ENCODE measurements around the gene HOXD4.
A peak's percentile ranks its signal among the peaks of the same experiment; 100 is the strongest.

HOXD4 gene

DNA sequence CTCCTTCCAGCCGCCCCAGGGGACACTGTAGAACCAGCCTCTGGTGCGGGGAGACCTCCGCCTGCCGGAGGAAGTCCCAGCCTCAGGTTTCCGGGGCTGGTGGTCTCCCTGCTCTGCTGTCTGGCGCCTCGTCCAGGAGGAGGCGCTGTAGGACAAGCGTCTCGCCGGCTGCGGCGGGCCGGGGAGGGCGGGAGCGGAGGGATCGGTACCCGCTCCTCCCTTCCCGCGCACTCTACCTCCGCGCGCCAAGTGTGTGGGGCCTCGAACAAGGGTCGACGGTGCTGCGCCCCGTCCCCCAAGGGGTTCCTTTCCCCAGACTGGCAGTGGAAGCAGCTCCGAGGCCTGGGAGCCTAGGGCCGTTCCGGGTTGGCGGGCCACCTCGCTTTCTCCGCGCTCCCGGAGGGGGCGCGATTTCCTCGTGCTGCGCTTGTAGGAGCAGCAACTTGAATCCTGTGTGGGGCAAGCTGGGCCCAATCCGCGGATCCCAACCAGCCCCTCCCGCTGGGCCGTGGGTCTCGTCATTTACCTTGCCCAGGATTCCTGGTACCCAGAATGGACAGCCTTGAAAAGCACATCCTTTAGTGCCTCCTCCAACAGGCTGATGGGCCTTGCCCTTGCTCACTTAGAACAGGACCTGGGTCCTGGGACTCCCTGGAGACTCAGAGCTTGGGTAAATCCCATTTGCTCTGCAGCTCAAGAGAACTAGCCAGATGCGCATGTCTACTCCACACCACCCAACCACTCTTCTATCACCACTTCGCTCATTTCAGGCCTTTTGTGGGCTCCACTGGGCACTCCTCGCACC lies 10.6 kb upstream of the HOXD4 start:
- in situ Hi-C loops (cut with MboI; ENCODE audit: low pct_unique_long_range_greater_than_20kb, low sequenced_read_pairs, unreplicated experiment), result loop anchor here (10.0 kb wide), 1 partner anchor 314 kb away; no protein-coding TSS in a partner anchor
- TF ChIP-seq, protein P1, sequence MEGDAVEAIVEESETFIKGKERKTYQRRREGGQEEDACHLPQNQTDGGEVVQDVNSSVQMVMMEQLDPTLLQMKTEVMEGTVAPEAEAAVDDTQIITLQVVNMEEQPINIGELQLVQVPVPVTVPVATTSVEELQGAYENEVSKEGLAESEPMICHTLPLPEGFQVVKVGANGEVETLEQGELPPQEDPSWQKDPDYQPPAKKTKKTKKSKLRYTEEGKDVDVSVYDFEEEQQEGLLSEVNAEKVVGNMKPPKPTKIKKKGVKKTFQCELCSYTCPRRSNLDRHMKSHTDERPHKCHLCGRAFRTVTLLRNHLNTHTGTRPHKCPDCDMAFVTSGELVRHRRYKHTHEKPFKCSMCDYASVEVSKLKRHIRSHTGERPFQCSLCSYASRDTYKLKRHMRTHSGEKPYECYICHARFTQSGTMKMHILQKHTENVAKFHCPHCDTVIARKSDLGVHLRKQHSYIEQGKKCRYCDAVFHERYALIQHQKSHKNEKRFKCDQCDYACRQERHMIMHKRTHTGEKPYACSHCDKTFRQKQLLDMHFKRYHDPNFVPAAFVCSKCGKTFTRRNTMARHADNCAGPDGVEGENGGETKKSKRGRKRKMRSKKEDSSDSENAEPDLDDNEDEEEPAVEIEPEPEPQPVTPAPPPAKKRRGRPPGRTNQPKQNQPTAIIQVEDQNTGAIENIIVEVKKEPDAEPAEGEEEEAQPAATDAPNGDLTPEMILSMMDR (IDR thresholded peaks at IDR 0.05; ENCODE audit: extremely low read depth, insufficient read depth, missing control alignments), result peak; percentile 99
- DNase-seq (ENCODE audit: low spot score), result peak; percentile 95

DNA sequence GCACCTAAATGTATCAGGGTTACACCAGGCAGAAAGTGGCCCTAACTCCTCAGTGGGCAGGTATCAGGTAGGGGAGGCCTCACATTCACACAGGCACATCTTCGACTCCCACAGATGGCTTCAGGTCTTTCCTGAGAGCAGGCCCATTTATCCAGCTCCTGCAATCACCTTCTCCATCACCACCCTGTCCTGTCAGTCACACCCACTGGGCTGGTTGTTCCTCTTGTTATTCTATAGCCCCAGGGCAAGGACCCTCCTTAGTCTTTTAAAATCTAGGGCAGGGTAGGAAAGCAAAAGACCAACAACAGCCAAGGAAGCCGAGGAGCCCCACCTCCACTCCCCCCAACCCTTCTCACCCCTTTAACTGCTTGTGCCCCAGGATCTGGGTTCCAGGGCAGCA lies 9.1 kb upstream of the HOXD4 start:
- in situ Hi-C loops (cut with MboI; ENCODE audit: low pct_unique_long_range_greater_than_20kb, low sequenced_read_pairs, unreplicated experiment), result loop anchor here (10.0 kb wide), 1 partner anchor 313 kb away; no protein-coding TSS in a partner anchor
- DNase-seq (ENCODE audit: low spot score), result no peak
- TF ChIP-seq, protein P1 (IDR thresholded peaks at IDR 0.05; ENCODE audit: extremely low read depth, insufficient read depth, missing control alignments), result no peak

DNA sequence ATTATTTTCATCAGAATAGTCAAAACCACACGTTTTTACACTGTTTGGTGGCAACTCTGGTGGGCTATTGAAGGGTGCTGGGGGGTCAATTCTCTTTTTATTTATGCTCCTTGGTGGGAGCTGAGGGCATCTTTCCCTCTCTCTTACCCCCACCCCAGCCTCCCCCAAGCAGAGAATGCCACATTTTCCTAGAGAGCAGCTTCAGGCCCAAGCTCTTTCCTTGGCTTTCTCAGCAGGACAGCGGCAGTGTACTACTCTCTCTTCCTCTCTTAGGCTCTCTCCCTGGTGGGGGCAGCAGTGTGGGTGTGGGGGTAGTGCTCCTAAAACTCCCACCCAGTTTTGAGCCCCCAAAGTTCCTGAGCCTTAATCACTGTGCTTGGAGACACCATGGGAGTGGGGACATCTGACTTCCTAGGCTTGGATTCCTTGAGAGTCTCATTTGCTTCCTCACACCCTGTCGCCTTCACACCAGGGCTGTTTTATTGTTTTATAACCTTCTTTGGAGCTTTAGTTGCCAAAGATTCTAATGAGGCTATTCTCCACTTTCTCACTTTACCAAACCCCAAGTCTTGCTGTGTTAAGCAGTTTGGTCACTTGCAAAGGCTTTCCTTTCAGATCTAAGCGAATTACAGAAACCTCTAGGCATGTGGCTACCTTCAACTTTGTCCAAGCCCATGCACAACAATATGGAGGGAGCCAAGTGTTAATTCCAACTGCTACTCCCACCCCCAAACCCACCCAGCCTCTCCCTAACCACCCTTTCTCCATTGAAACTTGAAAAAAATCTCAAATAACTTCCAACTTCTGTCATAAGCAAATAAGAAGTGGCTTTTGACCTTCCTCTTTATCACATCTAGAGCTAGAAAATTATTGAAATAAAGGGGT lies 6.0 kb upstream of the HOXD4 start:
- TF ChIP-seq, protein P1 (IDR thresholded peaks at IDR 0.05; ENCODE audit: extremely low read depth, insufficient read depth, missing control alignments), result no peak
- in situ Hi-C loops (cut with MboI; ENCODE audit: low pct_unique_long_range_greater_than_20kb, low sequenced_read_pairs, unreplicated experiment), result loop anchor here (10.0 kb wide), 1 partner anchor 309 kb away; no protein-coding TSS in a partner anchor

DNA sequence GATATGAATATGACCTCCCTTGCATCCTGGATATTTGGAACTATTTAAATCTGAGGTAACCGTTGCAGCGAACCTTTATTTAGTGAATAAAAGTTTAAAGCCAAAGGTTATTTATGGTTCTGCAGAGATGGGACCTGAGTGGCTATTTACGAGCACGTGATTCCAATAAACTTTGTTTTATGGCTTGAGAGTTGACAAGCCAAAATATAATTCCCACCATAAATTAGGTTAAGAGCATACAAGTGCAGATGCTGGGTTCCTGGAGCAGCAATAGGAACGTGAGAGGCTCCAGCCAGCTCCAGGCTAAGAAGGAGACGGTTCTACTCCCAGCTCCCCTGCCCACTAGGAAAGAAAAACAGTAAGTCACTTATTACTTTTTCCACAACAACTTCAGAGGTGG lies 5.2 kb upstream of the HOXD4 start:
- no peak for DNase-seq (ENCODE audit: low spot score)
- in situ Hi-C loops (cut with MboI; ENCODE audit: low pct_unique_long_range_greater_than_20kb, low sequenced_read_pairs, unreplicated experiment), result loop anchor here (10.0 kb wide), 1 partner anchor 309 kb away; no protein-coding TSS in a partner anchor
- TF ChIP-seq, protein P1 (IDR thresholded peaks at IDR 0.05; ENCODE audit: extremely low read depth, insufficient read depth, missing control alignments), result no peak

More for the DNA sequence above, 6.0 kb upstream of the HOXD4 start:
- no peak for DNase-seq (ENCODE audit: low spot score)

DNA sequence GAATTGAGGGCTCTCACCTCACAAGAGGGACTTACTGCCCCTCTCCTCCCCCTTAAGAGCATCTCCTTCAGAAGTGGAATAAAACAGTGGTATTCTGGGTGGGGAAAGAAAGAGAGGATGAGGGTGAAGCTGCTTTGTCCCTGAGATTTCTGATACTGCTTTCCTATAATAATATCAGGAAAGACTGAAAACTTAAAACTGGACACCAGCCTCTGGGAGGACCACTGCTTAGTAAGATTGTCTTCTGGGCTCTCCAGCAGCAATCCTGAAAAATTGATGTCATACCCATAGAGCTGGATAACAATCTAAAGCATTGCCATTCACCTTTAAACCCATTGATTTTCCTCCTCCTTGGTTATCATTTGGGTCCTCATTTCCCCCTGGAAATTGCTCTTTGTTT lies 4.7 kb upstream of the HOXD4 start:
- DNase-seq (ENCODE audit: low spot score), result no peak
- TF ChIP-seq, protein P1 (IDR thresholded peaks at IDR 0.05; ENCODE audit: extremely low read depth, insufficient read depth, missing control alignments), result no peak
- in situ Hi-C loops (cut with MboI; ENCODE audit: low pct_unique_long_range_greater_than_20kb, low sequenced_read_pairs, unreplicated experiment), result loop anchor here (10.0 kb wide), 1 partner anchor 308 kb away; no protein-coding TSS in a partner anchor

DNA sequence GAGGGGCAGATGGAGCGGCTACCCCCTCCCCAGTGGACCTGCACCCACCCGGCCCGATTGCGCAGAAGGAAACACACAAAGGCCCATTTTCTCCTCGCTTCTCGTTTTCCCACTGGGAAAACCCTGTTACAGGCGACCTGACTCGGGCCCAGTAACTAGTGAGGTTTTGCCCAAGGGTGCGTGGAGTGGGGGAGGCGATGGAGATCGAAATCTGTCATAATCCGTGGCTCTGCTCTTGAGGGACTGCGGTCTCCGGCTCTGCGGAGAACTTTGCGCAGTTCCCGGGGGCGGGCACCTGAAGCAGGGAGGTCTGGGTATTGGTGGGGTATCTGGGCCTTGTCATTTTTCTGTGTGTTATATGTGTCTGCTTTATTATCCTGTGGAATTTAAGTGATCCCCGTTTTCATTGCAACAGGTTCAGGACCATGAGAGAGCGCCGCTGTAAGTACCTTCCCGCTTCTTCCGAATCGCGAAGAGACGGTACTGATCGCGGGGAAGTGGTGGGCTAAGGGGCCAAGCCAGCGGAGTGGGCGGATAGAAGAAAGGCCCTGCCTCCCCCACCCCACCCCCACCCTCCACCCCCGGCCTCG lies 4.0 kb upstream of the HOXD4 start:
- DNase-seq (ENCODE audit: low spot score), result no peak
- in situ Hi-C loops (cut with MboI; ENCODE audit: low pct_unique_long_range_greater_than_20kb, low sequenced_read_pairs, unreplicated experiment), result loop anchor here (10.0 kb wide), 1 partner anchor 307 kb away; no protein-coding TSS in a partner anchor
- TF ChIP-seq, protein P1 (IDR thresholded peaks at IDR 0.05; ENCODE audit: extremely low read depth, insufficient read depth, missing control alignments), result no peak
